HAP-1 (cell line): ENCODE data around the gene MAPK10.

Experiments
- DNase-seq, 2 experiments: peaks; one replicate each; pipeline ENCODE4 v3.0.0-alpha.2; 2016 to 2020; ENCODE audit warnings: low spot score in 2 of 2
- H3K27me3 ChIP-seq: fragments of 250-450 bp; sonication (Bioruptor Pico); 2 replicates; pipeline ENCODE4 v1.5.1; 2020; ENCODE audit warnings: low read depth, mild to moderate bottlenecking, moderate library complexity
- H3K36me3 ChIP-seq: fragments of 250-450 bp; sonication (Bioruptor Pico); replicated peaks from 2 replicates; pipeline ENCODE4 v1.5.1; 2020; ENCODE audit warnings: mild to moderate bottlenecking
- H3K4me1 ChIP-seq: fragments of 250-450 bp; sonication (Bioruptor Pico); 2 replicates; pipeline ENCODE4 v1.5.1; 2020; ENCODE audit warnings: mild to moderate bottlenecking
- H3K4me3 ChIP-seq: fragments of 250-450 bp; sonication (Bioruptor Pico); 2 replicates; pipeline ENCODE4 v1.5.1; 2020; ENCODE audit warnings: mild to moderate bottlenecking, moderate library complexity
- H3K9me3 ChIP-seq: fragments of 250-450 bp; sonication (Bioruptor Pico); 2 replicates; pipeline ENCODE4 v1.5.1; 2020; ENCODE audit warnings: mild to moderate bottlenecking, moderate library complexity
- in situ Hi-C: fragments of 300-500 bp; cut with MboI; formaldehyde crosslinking; loops from 3 replicates; pipeline ENCODE4 v1.14.3; 2020; ENCODE audit warnings: low sequenced_read_pairs, inconsistent platforms, mixed read lengths

MAPK10 gene

DNA sequence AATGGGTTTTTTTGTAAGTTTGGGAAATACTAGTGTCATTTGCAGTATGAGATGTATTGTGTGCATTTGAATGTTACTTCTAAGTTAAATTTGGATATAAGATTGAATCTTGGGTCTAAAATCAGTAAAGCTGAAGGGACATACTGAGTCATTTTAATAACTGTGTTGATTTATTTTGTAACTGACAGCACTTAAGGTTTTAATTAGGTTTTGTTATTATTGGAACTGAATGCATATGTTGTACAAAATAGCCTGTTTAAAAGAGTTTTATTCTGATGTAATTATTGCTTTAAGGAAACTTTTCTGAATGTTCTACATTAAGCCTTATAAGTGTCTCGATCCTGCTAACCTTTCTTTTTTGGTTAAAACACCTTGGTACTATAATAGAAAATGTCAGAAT lies 396.6 kb downstream of the MAPK10 start:
- in situ Hi-C loops = loop anchor here (25.0 kb wide), 1 partner anchor 176 kb away; no protein-coding TSS in a partner anchor
- no peaks in the 10 kb centered on the region for H3K9me3 ChIP-seq

GRCh38 chr4:85961887-85962286 lies 398.0 kb downstream of the MAPK10 start:
- Histone ChIP-seq H3K4me1 (no peaks in the 10 kb centered on the region), H3K4me3 (no peak overlapping the region), H3K27me3 (no peaks in the 10 kb centered on the region), H3K9me3 (no peaks in the 10 kb centered on the region), H3K36me3 (no peaks in the 10 kb centered on the region)
- no peak for DNase-seq
- in situ Hi-C loops = loop anchor here (25.0 kb wide), 1 partner anchor 175 kb away; no protein-coding TSS in a partner anchor

More for the DNA sequence above, 396.6 kb downstream of the MAPK10 start:
- H3K4me1 ChIP-seq = no peaks in the 10 kb centered on the region
- DNase-seq = no peak
- H3K27me3 ChIP-seq = no peaks in the 10 kb centered on the region
- no peak overlapping the region for H3K4me3 ChIP-seq
- no peaks in the 10 kb centered on the region for H3K36me3 ChIP-seq

- Histone ChIP-seq H3K36me3 (no peaks in the 10 kb centered on the region), H3K27me3 (no peaks in the 10 kb centered on the region), H3K4me1 (peaks cover 10% of the 10 kb centered on the region), H3K9me3 (no peaks in the 10 kb centered on the region), H3K4me3 (no peak overlapping the region)
- DNase-seq = no peak
- in situ Hi-C loops = loop anchor here (25.0 kb wide), 1 partner anchor 169 kb away; no protein-coding TSS in a partner anchor
Observed at GRCh38 chr4:85956293-85956945, 403.4 kb downstream of the MAPK10 start.

DNA sequence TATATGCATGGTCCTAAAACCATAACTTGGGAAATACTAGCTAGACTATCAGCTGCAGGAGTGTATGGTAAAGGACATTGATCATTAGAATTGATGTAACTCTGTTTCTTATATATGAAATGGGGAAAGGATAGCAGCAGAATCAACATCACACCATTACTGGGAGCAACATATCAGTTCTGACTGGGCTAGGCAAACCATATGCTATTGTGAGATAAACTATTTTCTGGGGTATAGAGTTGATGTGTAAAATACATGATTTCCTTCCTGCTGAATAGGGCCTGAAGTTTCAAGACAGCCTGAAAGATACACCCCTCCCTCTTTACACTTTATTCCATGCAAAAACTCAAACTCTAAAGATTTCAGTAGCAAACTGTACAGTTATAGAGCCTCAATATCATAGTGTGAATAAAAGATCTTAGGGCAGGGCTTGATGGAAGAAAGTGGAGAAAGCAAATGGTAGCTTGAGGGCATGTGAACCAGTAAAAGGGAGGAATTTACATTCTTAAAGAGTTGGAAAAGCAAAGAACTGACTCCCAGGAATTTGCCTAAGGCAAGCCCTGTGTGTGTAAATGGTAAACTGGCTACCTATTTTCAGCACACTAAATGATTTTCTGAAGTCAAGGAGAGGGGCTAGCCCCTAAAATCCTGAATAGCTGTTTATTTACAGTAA lies 404.1 kb downstream of the MAPK10 start:
- Histone ChIP-seq H3K27me3 (no peaks in the 10 kb centered on the region), H3K36me3 (no peaks in the 10 kb centered on the region), H3K4me1 (peaks cover 10% of the 10 kb centered on the region), H3K9me3 (no peaks in the 10 kb centered on the region), H3K4me3 (no peak overlapping the region)
- in situ Hi-C loops = loop anchor here (25.0 kb wide), 1 partner anchor 168 kb away; no protein-coding TSS in a partner anchor
- DNase-seq = peak; percentile 50 to 80

GRCh38 chr4:85953651-85954018 lies 406.2 kb downstream of the MAPK10 start:
- Histone ChIP-seq H3K4me3 (no peak overlapping the region), H3K36me3 (no peaks in the 10 kb centered on the region), H3K9me3 (no peaks in the 10 kb centered on the region), H3K4me1 (peaks cover 10% of the 10 kb centered on the region), H3K27me3 (no peaks in the 10 kb centered on the region)
- in situ Hi-C loops = loop anchor here (25.0 kb wide), 1 partner anchor 166 kb away; no protein-coding TSS in a partner anchor
- no peak for DNase-seq

DNA sequence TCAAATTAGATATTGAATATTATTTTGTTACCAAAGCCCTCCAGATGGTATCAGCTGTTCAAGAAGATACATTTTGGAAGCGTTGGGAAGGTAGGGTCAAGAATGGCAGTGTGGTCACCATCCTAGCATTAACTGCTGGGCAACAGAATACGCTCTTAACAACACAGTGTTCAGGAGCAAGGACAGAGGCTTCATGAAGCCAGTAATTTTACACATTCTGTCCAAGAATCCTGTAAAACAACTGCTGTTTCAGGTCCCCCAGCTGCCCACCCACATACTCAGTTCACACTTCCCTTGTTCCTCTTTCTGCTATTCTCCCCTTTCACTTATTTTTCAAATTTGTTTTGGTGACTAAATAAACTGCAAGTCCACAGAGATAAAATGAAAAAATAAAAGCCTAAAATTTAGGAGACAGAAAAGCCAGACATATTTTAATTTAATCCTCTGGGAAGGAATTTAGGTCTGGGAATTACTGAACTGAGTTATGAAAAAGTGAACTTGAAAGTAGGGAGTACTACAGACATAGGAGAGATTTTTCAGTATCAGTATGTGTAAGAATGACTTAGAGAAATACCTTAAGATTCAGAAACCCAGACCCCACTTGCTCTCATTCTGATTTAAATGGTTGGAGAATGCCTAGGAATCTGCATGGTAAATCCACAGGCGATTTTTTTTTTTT lies 406.7 kb downstream of the MAPK10 start:
- no peaks in the 10 kb centered on the region for H3K36me3 ChIP-seq
- DNase-seq = no peak
- peaks cover 10% of the 10 kb centered on the region for H3K4me1 ChIP-seq
- no peak overlapping the region for H3K4me3 ChIP-seq
- H3K9me3 ChIP-seq = no peaks in the 10 kb centered on the region
- no peaks in the 10 kb centered on the region for H3K27me3 ChIP-seq
- in situ Hi-C loops = loop anchor here (25.0 kb wide), 1 partner anchor 166 kb away; no protein-coding TSS in a partner anchor

GRCh38 chr4:85952528-85952927 lies 407.3 kb downstream of the MAPK10 start:
- no peaks in the 10 kb centered on the region for H3K27me3 ChIP-seq
- peaks cover 10% of the 10 kb centered on the region for H3K4me1 ChIP-seq
- H3K4me3 ChIP-seq = no peak overlapping the region
- in situ Hi-C loops = loop anchor here (25.0 kb wide), 1 partner anchor 165 kb away; no protein-coding TSS in a partner anchor
- no peak for DNase-seq
- no peaks in the 10 kb centered on the region for H3K9me3 ChIP-seq
- no peaks in the 10 kb centered on the region for H3K36me3 ChIP-seq

GRCh38 chr4:85951099-85951498 lies 408.8 kb downstream of the MAPK10 start:
- Histone ChIP-seq H3K27me3 (no peaks in the 10 kb centered on the region), H3K4me1 (peaks cover 7% of the 10 kb centered on the region), H3K36me3 (no peaks in the 10 kb centered on the region), H3K9me3 (no peaks in the 10 kb centered on the region), H3K4me3 (no peak overlapping the region)
- in situ Hi-C loops = loop anchor here (25.0 kb wide), 1 partner anchor 164 kb away; no protein-coding TSS in a partner anchor
- no peak for DNase-seq

DNA sequence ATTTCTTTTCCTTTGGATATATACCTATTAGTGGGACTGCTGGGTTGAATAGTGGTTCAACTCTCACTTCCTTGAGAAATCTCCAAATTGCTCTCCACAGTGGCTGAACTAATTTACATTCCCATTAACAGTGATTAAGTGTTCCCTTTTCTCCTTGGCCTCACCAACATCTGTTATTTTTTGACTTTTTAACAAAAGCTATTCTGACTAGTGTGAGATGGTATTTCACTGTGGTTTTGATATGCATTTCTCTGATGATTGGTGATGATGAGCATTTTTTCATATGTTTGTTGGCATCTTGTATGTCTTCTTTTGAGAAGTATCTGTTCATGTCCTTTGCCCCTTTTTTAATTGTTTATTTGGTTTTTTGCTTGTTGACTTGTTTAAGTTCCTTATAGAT lies 413.0 kb downstream of the MAPK10 start:
- Histone ChIP-seq H3K4me1 (peaks cover 5% of the 10 kb centered on the region), H3K9me3 (no peaks in the 10 kb centered on the region), H3K36me3 (no peaks in the 10 kb centered on the region), H3K27me3 (no peaks in the 10 kb centered on the region), H3K4me3 (no peak overlapping the region)
- DNase-seq = no peak
- in situ Hi-C loops = no loop called here

DNA sequence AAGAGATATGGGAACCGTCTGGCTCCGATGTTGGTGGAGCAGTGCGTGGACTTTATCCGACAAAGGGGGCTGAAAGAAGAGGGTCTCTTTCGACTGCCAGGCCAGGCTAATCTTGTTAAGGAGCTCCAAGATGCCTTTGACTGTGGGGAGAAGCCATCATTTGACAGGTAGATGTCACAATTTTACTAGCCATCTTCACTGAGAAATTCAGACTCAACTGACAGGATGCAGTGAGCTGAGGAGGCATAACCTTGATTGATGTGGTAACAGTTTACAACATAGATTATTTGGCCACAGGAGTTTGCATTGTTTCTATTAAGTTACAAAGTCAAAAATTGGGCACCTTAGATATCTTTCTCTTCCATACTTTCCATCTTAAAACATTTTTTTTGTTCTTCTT lies 417.7 kb downstream of the MAPK10 start:
- no peak overlapping the region for H3K4me3 ChIP-seq
- H3K36me3 ChIP-seq = no peaks in the 10 kb centered on the region
- H3K27me3 ChIP-seq = no peaks in the 10 kb centered on the region
- in situ Hi-C loops = no loop called here
- peaks cover 5% of the 10 kb centered on the region for H3K4me1 ChIP-seq
- no peaks in the 10 kb centered on the region for H3K9me3 ChIP-seq
- DNase-seq = no peak

DNA sequence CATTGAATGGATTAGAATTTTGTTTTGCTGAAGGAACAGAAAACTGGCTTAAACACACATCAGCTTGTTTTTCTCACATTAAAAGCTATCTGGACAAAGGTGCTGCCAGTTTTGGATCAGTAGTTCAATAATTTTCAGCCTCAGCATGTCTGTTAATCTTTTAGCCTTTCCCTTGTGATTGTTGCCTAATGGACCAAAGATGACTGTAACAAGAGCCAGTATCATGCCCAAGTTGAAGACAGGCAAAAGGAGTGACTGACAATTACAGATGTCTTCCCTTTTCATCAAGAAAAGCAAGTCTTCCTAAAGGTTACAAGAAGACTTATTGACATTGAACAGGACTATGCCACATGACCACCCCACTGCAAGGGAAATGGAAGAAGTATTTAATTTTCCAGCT lies 419.7 kb downstream of the MAPK10 start:
- no peak overlapping the region for H3K4me3 ChIP-seq
- H3K9me3 ChIP-seq = no peaks in the 10 kb centered on the region
- H3K36me3 ChIP-seq = no peaks in the 10 kb centered on the region
- no peak for DNase-seq
- in situ Hi-C loops = no loop called here
- H3K27me3 ChIP-seq = no peaks in the 10 kb centered on the region
- H3K4me1 ChIP-seq = peaks cover 8% of the 10 kb centered on the region
